GM19397 (cell line): ENCODE measurements around the gene PALLD.
"Not testable (repeated sequence)": the region's sequence is repeated elsewhere in the genome, so short reads cannot be mapped to it uniquely, and the experiment has no call there.

Experiments
- ATAC-seq: cut with Tn5 transposase; IDR thresholded peaks from one replicate; pipeline ENCODE4 v1.9.1; 2021; ENCODE audit warnings: mild to moderate bottlenecking, moderate library complexity; ENCODE audit not compliant: unreplicated experiment

Gene PALLD

GRCh38 chr4:168496834-168497233, at the start of gene PALLD:
Gene PALLD (plus strand): TSS chr4:168497052.
- ATAC-seq: no peak

- ATAC-seq: not testable (repeated sequence)
Observed at GRCh38 chr4:168449063-168449462, 47.8 kb upstream of the PALLD start.

GRCh38 chr4:168449719-168450452, 47.0 kb upstream of the PALLD start:
- ATAC-seq: no peak

- no peak for ATAC-seq
Observed at GRCh38 chr4:168451331-168451730, 45.5 kb upstream of the PALLD start.

GRCh38 chr4:168451744-168452390, 45.0 kb upstream of the PALLD start:
- ATAC-seq: no peak

GRCh38 chr4:168453146-168453545, 43.7 kb upstream of the PALLD start:
- no peak for ATAC-seq

GRCh38 chr4:168458256-168458655, 38.6 kb upstream of the PALLD start:
- not testable (repeated sequence) for ATAC-seq

- ATAC-seq: no peak
Observed at GRCh38 chr4:168461821-168462220, 35.0 kb upstream of the PALLD start.

GRCh38 chr4:168472920-168473319, 23.9 kb upstream of the PALLD start:
- ATAC-seq: no peak

- no peak for ATAC-seq
Observed at GRCh38 chr4:168474660-168475320, 22.1 kb upstream of the PALLD start.

GRCh38 chr4:168475745-168476144, 21.1 kb upstream of the PALLD start:
- no peak for ATAC-seq

GRCh38 chr4:168478868-168479267, 18.0 kb upstream of the PALLD start:
- ATAC-seq: no peak

- ATAC-seq: peak; percentile 35
Observed at GRCh38 chr4:168480931-168481611, 15.8 kb upstream of the PALLD start.

GRCh38 chr4:168483811-168484210, 13.0 kb upstream of the PALLD start:
- ATAC-seq: no peak

GRCh38 chr4:168484626-168485025, 12.2 kb upstream of the PALLD start:
- ATAC-seq: no peak

GRCh38 chr4:168485156-168485910, 11.5 kb upstream of the PALLD start:
- ATAC-seq: no peak

- no peak for ATAC-seq
Observed at GRCh38 chr4:168486912-168487281, 10.0 kb upstream of the PALLD start.

- no peak for ATAC-seq
Observed at GRCh38 chr4:168487282-168488035, 9.4 kb upstream of the PALLD start.

- no peak for ATAC-seq
Observed at GRCh38 chr4:168488869-168489274, 8.0 kb upstream of the PALLD start.

GRCh38 chr4:168489616-168490015, 7.2 kb upstream of the PALLD start:
- no peak for ATAC-seq
